ENCODE measurements around the gene NSUN4. TPM values are rescaled to one million over a fixed set of nuclear protein-coding genes. Genes with fewer than 3 reads are reported as not detected.
A peak's percentile ranks its signal among the peaks of the same experiment; 100 is the strongest.

NSUN4 gene
- total and polyA plus RNA-seq, 2 of the 13 experiments (the other 11 are each of a cell fraction or from before 2014, with no cell fraction given): 21.5 to 23.5 TPM

DNA sequence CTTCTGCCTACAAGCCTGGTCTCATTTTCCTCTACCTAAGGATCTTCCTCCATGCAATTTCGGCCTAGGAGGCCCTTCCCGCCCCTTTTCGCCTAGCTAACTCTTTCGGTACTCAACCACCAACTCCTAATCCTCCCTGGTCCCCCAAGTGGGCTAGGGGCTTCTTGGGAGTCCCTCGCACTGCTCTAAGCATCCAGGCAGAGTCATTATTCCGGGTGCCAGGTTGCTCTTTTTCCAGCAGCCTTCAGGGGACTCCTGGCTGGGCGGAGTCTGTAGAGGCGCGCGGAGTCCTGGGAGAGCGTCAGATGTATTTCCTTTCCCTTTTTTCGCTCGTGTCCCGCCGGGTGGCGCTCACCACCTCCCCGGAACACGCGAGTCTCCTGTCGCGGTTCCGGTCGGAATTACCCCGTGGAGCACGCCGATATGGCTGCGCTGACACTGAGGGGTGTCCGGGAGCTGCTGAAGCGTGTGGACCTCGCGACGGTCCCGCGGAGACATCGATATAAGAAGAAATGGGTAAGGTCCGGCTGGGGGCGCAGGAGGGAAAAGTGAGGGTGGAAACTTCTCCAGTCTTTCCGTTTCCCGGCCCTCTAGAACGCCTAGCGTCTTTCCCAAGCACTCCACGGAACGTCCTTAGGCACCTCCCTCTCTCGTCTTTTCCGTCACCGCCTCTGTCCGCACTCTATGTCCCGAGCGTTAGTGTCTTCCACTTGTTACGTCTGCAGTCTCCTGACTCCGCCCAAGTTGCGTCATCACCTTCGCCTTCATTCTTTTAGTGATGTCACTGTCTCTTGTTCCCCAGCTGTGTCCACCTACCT lies at the start of gene NSUN4 (continued):
- no peak for TF ChIP-seq PTBP1 (IDR thresholded peaks at IDR 0.05; ENCODE audit: low read depth, low read length, poor library complexity, severe bottlenecking)
- TF ChIP-seq TOPORS (CRISPR knock-in tag; IDR thresholded peaks at IDR 0.05): peak; percentile 58; the same call in 1 of the 2 replicates
- TF ChIP-seq, protein P1, sequence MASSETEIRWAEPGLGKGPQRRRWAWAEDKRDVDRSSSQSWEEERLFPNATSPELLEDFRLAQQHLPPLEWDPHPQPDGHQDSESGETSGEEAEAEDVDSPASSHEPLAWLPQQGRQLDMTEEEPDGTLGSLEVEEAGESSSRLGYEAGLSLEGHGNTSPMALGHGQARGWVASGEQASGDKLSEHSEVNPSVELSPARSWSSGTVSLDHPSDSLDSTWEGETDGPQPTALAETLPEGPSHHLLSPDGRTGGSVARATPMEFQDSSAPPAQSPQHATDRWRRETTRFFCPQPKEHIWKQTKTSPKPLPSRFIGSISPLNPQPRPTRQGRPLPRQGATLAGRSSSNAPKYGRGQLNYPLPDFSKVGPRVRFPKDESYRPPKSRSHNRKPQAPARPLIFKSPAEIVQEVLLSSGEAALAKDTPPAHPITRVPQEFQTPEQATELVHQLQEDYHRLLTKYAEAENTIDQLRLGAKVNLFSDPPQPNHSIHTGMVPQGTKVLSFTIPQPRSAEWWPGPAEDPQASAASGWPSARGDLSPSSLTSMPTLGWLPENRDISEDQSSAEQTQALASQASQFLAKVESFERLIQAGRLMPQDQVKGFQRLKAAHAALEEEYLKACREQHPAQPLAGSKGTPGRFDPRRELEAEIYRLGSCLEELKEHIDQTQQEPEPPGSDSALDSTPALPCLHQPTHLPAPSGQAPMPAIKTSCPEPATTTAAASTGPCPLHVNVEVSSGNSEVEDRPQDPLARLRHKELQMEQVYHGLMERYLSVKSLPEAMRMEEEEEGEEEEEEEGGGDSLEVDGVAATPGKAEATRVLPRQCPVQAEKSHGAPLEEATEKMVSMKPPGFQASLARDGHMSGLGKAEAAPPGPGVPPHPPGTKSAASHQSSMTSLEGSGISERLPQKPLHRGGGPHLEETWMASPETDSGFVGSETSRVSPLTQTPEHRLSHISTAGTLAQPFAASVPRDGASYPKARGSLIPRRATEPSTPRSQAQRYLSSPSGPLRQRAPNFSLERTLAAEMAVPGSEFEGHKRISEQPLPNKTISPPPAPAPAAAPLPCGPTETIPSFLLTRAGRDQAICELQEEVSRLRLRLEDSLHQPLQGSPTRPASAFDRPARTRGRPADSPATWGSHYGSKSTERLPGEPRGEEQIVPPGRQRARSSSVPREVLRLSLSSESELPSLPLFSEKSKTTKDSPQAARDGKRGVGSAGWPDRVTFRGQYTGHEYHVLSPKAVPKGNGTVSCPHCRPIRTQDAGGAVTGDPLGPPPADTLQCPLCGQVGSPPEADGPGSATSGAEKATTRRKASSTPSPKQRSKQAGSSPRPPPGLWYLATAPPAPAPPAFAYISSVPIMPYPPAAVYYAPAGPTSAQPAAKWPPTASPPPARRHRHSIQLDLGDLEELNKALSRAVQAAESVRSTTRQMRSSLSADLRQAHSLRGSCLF (CRISPR knock-in tag; IDR thresholded peaks at IDR 0.05; ENCODE audit: borderline replicate concordance): no peak
- TF ChIP-seq MZF1 (CRISPR knock-in tag; IDR thresholded peaks at IDR 0.05; ENCODE audit: borderline replicate concordance): peak; percentile 37; the same call in 1 of the 2 replicates
- TF ChIP-seq SRY (CRISPR knock-in tag; IDR thresholded peaks at IDR 0.05): no peak
- no peak; the same call in 1 of the 2 replicates for TF ChIP-seq ZNF670 (CRISPR knock-in tag; IDR thresholded peaks at IDR 0.05; ENCODE audit: borderline replicate concordance)
- TF ChIP-seq, protein P2, sequence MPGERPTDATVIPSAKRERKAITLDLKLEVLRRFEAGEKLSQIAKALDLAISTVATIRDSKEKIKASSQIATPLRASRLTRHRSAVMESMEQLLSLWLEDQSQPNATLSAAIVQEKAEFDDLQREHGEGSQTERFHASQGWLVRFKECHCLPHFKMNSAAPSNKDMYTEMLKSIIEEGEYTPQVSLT (CRISPR knock-in tag; IDR thresholded peaks at IDR 0.05; ENCODE audit: borderline replicate concordance, low read depth): no peak
- TF ChIP-seq FOXA1 (IDR thresholded peaks at IDR 0.05): no peak
- peak; percentile 52 for TF ChIP-seq FOXA1 (CRISPR knock-in tag; IDR thresholded peaks at IDR 0.05)
- 0 out of 2 replicates have a peak, but pooled peaks have one; percentile 19 for TF ChIP-seq ZNF563 (CRISPR knock-in tag; IDR thresholded peaks at IDR 0.05)
- TF ChIP-seq ZNF891 (CRISPR knock-in tag; IDR thresholded peaks at IDR 0.05): no peak
- TF ChIP-seq ATF7 (IDR thresholded peaks at IDR 0.05): peak; percentile 95
- 0 out of 2 replicates have a peak, but pooled peaks have one; percentile 18 for TF ChIP-seq ATF7 (CRISPR knock-in tag; IDR thresholded peaks at IDR 0.05)
- 0 out of 2 replicates have a peak, but pooled peaks have one; percentile 51 for TF ChIP-seq ZNF317 (CRISPR knock-in tag; IDR thresholded peaks at IDR 0.05)
- no peak for TF ChIP-seq ZNF569 (CRISPR knock-in tag; IDR thresholded peaks at IDR 0.05; ENCODE audit: borderline replicate concordance)
- no peak for TF ChIP-seq PAWR (CRISPR knock-in tag; IDR thresholded peaks at IDR 0.05; ENCODE audit: borderline replicate concordance)
- TF ChIP-seq, protein P3, sequence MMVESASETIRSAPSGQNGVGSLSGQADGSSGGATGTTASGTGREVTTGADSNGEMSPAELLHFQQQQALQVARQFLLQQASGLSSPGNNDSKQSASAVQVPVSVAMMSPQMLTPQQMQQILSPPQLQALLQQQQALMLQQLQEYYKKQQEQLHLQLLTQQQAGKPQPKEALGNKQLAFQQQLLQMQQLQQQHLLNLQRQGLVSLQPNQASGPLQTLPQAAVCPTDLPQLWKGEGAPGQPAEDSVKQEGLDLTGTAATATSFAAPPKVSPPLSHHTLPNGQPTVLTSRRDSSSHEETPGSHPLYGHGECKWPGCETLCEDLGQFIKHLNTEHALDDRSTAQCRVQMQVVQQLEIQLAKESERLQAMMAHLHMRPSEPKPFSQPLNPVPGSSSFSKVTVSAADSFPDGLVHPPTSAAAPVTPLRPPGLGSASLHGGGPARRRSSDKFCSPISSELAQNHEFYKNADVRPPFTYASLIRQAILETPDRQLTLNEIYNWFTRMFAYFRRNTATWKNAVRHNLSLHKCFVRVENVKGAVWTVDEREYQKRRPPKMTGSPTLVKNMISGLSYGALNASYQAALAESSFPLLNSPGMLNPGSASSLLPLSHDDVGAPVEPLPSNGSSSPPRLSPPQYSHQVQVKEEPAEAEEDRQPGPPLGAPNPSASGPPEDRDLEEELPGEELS (CRISPR knock-in tag; IDR thresholded peaks at IDR 0.05): peak; percentile 60
- TF ChIP-seq TCF7L2 (IDR thresholded peaks at IDR 0.05; ENCODE audit: low read depth, low read length): no peak
- TF ChIP-seq AKAP8 (CRISPR knock-in tag; IDR thresholded peaks at IDR 0.05): no peak
- no peak for TF ChIP-seq ZNF720 (CRISPR knock-in tag; IDR thresholded peaks at IDR 0.05)
- no peak for TF ChIP-seq CENPT (CRISPR knock-in tag; IDR thresholded peaks at IDR 0.05; ENCODE audit: low read depth)
- no peak for TF ChIP-seq ELF4 (CRISPR knock-in tag; IDR thresholded peaks at IDR 0.05; ENCODE audit: borderline replicate concordance)
- TF ChIP-seq HHEX (CRISPR knock-in tag; IDR thresholded peaks at IDR 0.05): no peak
- no peak for TF ChIP-seq ZNF235 (CRISPR knock-in tag; IDR thresholded peaks at IDR 0.05; ENCODE audit: borderline replicate concordance)

Measured in HepG2 (cell line).